ENCODE measurements around the gene SNAPC5. TPM values are rescaled to one million over a fixed set of nuclear protein-coding genes. Genes with fewer than 3 reads are reported as not detected.

Gene SNAPC5
- total and polyA plus RNA-seq, 2 of the 8 experiments (the other 6 are each of a cell fraction or from before 2014, with no cell fraction given): 18.7 to 23.1 TPM

DNA sequence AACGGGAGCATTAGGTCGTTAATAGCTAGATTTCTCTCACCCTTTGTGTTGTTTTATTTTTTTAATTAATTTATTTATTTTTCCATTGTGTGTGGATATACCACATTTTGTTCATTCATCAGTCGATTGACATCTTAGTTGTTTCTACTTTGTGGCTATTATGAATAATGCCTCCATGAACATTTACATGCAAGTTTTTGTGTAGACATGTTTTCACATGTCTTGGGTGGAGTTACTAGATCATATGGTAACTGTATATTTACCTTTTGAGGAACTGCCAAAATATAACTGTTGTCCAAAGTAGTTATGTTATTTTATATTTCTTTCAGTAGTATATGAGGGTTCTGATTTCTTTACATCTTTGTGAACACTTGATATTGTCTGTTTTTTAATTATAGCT is 26.4 kb upstream of the SNAPC5 start:
- Histone ChIP-seq H2BK20ac (ENCODE audit: low read length) (no peak overlapping the region), H2BK5ac (ENCODE audit: low read depth, low read length) (no peak overlapping the region), H4K20me1 (replicated peaks in 1 of 2; ENCODE audit: control insufficient read depth in 1 of 2, insufficient read depth in 2 of 2, low read length in 2 of 2) (peaks cover 2 to 3% of the 10 kb centered on the region in 2 experiments), H3K4me1 (replicated peaks in 1 of 4; ENCODE audit: control insufficient read depth in 3 of 4, insufficient read depth in 4 of 4, low read length in 3 of 4) (no peaks in the 10 kb centered on the region), H3K9ac (replicated peaks in 1 of 4; ENCODE audit: extremely low read depth in 1 of 4, low read depth in 3 of 4, low read length in 3 of 4) (no peak overlapping the region), H3K36me3 (ENCODE audit: control insufficient read depth in 2 of 4, insufficient read depth in 4 of 4, low read length in 3 of 4) (peaks cover 8 to 58% (median 33%) of the 10 kb centered on the region in 4 experiments), H4K91ac (replicated peaks; ENCODE audit: insufficient read length, low read length) (no peak overlapping the region), H2AK5ac (ENCODE audit: low read depth, low read length) (no peak overlapping the region), H3K79me2 (ENCODE audit: control insufficient read depth in 1 of 2, insufficient read depth in 2 of 2, low read length in 2 of 2) (no peaks in the 10 kb centered on the region), H3K4me2 (ENCODE audit: insufficient read depth in 1 of 2, low read depth in 2 of 2, low read length in 2 of 2) (no peak overlapping the region), H3K4me3 (ENCODE audit: extremely low read depth in 1 of 4, insufficient read depth in 2 of 4, low read depth in 3 of 4, low read length in 4 of 4) (no peak overlapping the region), H3K23ac (ENCODE audit: insufficient read length) (no peak overlapping the region), H2BK120ac (replicated peaks; ENCODE audit: low read depth, low read length) (no peak overlapping the region), H3K23me2 (ENCODE audit: low read depth, low read length) (no peaks in the 10 kb centered on the region), H2BK15ac (ENCODE audit: low read length) (no peak overlapping the region), H3K27ac (ENCODE audit: low read depth, low read length) (no peak overlapping the region), H2AFZ (ENCODE audit: low read length) (no peak overlapping the region), H2BK12ac (ENCODE audit: low read depth, low read length) (no peak overlapping the region), H3K56ac (replicated peaks; ENCODE audit: insufficient read length, low read depth, low read length) (no peak overlapping the region), H3K4ac (replicated peaks; ENCODE audit: insufficient read length, low read depth, low read length) (no peak overlapping the region), H3K27me3 (replicated peaks in 1 of 4; ENCODE audit: control insufficient read depth in 3 of 4, extremely low read depth in 1 of 4, insufficient read depth in 3 of 4, low read length in 3 of 4) (no peaks in the 10 kb centered on the region), H3K9me3 (ENCODE audit: insufficient read depth in 2 of 2, low read depth in 1 of 2, low read length in 1 of 2) (no peaks in the 10 kb centered on the region), H3K18ac (ENCODE audit: extremely low read depth, low read length) (no peak overlapping the region), H4K8ac (ENCODE audit: extremely low read depth, insufficient read depth, low read length) (no peak overlapping the region), H3K14ac (ENCODE audit: insufficient read length) (no peak overlapping the region), H4K5ac (ENCODE audit: insufficient read length, low read depth, low read length) (no peak overlapping the region), H3K79me1 (ENCODE audit: low read depth, low read length) (no peaks in the 10 kb centered on the region)
- CTCF ChIA-PET (ENCODE audit: partially characterized antibody): no interaction called here
- 87% methylated on average over 3 of the region's 3 CpGs; no CpG with 5 or more reads in 1 of the 2 experiments for WGBS, 2 experiments (ENCODE audit: extremely low coverage in 1 of 2, insufficient coverage in 1 of 2, insufficient read length in 1 of 2, insufficient replicate concordance in 2 of 2, low coverage in 1 of 2, low lambda C conversion rate in 2 of 2, missing lambda C conversion rate in 1 of 2)
- POLR2A ChIA-PET (ENCODE audit: partially characterized antibody): interaction anchor here (0.9 to 1.3 kb wide), 4 partner anchors 17 to 31 kb away, joined by 3 to 9 read pairs (median 3); partner anchors contain the start of genes RPL4 and ZWILCH
- FAIRE-seq (no peak), DNase-seq (ENCODE audit: low read depth in 1 of 2, low spot score in 2 of 2) (no peak)
- no peak for TF ChIP-seq TBP (IDR thresholded peaks at IDR 0.05; ENCODE audit: low read depth, low read length)
- TF ChIP-seq CEBPB (IDR thresholded peaks at IDR 0.05; ENCODE audit: low read depth, low read length): no peak
